ENCODE results near the gene ETS1. TPM values are rescaled to one million over a fixed set of nuclear protein-coding genes. Genes with fewer than 3 reads are reported as not detected.
A peak's percentile ranks its signal among the peaks of the same experiment; 100 is the strongest.

Gene ETS1
- total RNA-seq, 1 experiment from 2014 or later = 29.9 TPM

DNA sequence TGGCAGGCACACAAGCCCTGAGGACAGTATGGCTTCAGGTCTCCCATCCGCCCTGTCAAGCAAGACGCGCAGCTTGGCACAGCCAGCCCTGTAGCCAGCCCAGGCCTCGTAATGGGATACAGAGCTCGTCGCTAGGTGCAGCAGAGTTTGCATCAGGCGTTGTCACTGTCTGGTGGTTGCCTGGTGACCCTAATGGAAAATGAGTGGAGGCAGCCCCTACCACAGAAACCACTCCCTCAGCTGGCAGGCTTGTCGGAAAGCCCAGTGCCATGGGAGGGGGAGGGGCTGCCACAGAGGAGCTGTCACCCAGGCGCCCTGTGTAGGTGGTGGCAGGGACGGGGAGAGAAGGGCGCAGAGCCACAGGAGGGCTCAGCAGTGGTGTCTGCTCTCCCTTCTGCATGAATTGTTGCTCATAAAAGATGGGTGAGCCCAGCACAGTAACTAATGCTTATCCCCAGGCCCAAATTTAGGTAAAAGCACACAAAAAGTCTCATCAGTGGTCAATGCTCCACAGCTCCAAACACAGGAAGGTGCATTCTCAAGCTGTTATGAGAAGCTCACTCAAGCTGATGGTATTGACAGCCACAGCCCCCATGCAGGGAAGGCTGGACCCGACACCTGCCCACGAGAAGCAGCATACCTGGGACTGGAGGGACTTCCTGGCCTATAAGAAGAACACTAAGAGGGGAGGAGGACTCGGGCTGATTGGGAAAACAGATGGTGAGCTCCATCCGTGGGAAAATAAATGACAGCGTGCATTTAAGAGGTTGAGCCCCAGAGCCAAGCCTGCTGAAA, 164.6 kb downstream of the ETS1 start:
- no peaks in the 10 kb centered on the region for H3K4me1 ChIP-seq (ENCODE audit: insufficient read depth, low read length)
- H2AFZ ChIP-seq (ENCODE audit: low read length) = no peak overlapping the region
- DNase-seq = no peak
- WGBS (ENCODE audit: extremely low coverage, insufficient read length, low lambda C conversion rate) = no CpG with 5 or more reads among the region's 16 CpGs
- peak overlapping the region; percentile 64; the same call in 1 of the 2 replicates for H3K14ac ChIP-seq (ENCODE audit: insufficient read depth, low read length)
- no peak overlapping the region for H2BK5ac ChIP-seq (ENCODE audit: insufficient read length, low read length)
- Mint-ChIP-seq H3K4me3 (no peak overlapping the region), H3K36me3 (ENCODE audit: insufficient read depth in 1 of 3, low read depth in 3 of 3) (no peaks in the 10 kb centered on the region), H3K27me3 (ENCODE audit: low read depth) (no peaks in the 10 kb centered on the region; the same call in 1 of the 2 replicates), H3K4me1 (peaks cover 8 to 14% of the 10 kb centered on the region in 2 experiments), H3K27ac (no peak overlapping the region), H3K9me3 (no peaks in the 10 kb centered on the region)
- H4K8ac ChIP-seq (replicated peaks; ENCODE audit: insufficient read length, low read depth, low read length) = no peak overlapping the region
- H3K27ac ChIP-seq (ENCODE audit: insufficient read length, low read depth, low read length) = no peak overlapping the region
- no peak overlapping the region for H4K91ac ChIP-seq (ENCODE audit: insufficient read length, low read depth, low read length)
- H2BK20ac ChIP-seq (ENCODE audit: low read depth, low read length, poor library complexity, severe bottlenecking) = no peak overlapping the region
- H2BK15ac ChIP-seq (ENCODE audit: low read depth, low read length) = no peak overlapping the region
- H3K27me3 ChIP-seq (ENCODE audit: insufficient read depth, low read length) = no peaks in the 10 kb centered on the region
- no peak overlapping the region for H3K18ac ChIP-seq (ENCODE audit: insufficient read length, low read depth, low read length)
- H4K5ac ChIP-seq (ENCODE audit: insufficient read length, low read depth, low read length) = no peak overlapping the region
- H4K20me1 ChIP-seq (ENCODE audit: control insufficient read depth, insufficient read depth, insufficient read length) = no peaks in the 10 kb centered on the region
- H3K9ac ChIP-seq (ENCODE audit: extremely low read depth, insufficient read length, low read length) = no peak overlapping the region
- no peak overlapping the region for H2BK120ac ChIP-seq (ENCODE audit: low read depth, low read length, poor library complexity, severe bottlenecking)
- no peaks in the 10 kb centered on the region for H3K23me2 ChIP-seq (ENCODE audit: insufficient read length, low read depth, low read length, poor library complexity, severe bottlenecking)
- no peak overlapping the region for H3K56ac ChIP-seq (ENCODE audit: insufficient read length, low read depth, low read length)
- no peak overlapping the region for H3T11ph ChIP-seq (ENCODE audit: low read length)
- no peaks in the 10 kb centered on the region for H3K9me3 ChIP-seq (ENCODE audit: control insufficient read depth, low read depth, low read length)
- no peak overlapping the region for H2AK5ac ChIP-seq (ENCODE audit: insufficient read length, low read length)
- no peak overlapping the region for H3K4me2 ChIP-seq (ENCODE audit: insufficient read depth, insufficient read length, low read length)
- TF ChIP-seq CTCF (conservative IDR thresholded peaks at IDR 0.05) = no peak
- H3K4ac ChIP-seq (ENCODE audit: low read depth, low read length) = no peak overlapping the region
- H2BK12ac ChIP-seq (ENCODE audit: insufficient read length, low read depth, low read length) = no peak overlapping the region
- no peak overlapping the region for H3K23ac ChIP-seq (ENCODE audit: insufficient read length, low read depth, low read length)
- no peaks in the 10 kb centered on the region for H3K79me1 ChIP-seq (ENCODE audit: insufficient read depth, low read depth, low read length, poor library complexity, severe bottlenecking)
- no peaks in the 10 kb centered on the region for H3K79me2 ChIP-seq (ENCODE audit: insufficient read depth, low read length)

Data from H9 (cell line).